ENCODE data around the gene PSMD13. TPM values are rescaled to one million over a fixed set of nuclear protein-coding genes. Genes with fewer than 3 reads are reported as not detected.

PSMD13 gene
- total and polyA plus RNA-seq, 4 donors: 48.8 to 56.7 (median 52.8) TPM

DNA sequence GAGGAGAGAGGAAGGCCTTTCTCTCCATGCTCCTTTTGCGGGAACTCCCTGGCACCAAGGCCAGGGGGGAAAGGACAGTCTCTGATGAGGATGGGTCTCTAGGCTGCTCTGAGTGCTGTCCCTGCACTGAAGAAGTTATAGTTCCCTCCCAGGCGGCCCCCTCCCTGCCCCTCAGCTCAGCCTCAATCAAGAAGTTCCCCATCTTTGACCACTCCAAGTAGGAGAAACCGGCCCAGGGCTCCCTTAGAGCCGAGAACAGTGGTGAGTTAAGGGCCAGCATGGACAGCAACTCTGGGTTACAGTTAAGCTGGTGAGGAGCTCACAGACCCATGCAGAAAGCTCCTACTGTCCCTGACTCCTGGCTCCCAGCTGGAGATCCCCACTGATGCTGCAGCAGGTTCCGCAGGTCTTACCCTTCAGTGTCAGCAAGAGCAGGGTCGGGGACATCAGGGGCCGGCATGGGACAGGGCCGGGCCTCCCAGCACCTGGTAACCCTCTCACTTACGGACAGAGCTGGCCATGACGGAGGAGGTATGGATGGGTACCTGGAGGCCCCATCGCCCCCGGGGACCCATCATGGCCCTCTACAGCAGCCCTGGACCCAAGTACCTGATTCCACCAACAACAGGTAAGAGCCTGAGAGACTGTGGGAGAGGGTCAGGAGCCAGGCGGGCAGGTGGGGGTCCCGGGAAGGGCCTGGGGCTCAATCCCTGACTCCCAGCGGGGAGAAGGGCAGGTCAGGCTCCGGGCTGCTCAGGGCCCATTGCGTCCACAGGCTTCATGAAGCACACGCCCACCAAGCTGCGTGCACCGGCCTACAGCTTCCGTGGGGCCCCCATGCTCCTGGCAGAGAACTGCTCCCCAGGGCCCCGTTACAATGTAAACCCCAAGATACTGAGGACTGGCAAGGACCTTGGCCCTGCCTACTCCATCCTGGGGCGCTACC is 39.7 kb upstream of the PSMD13 start:
- no peak overlapping the region for H3K27ac ChIP-seq (ENCODE audit: low read depth in 1 of 2, low read length in 2 of 2)
- H3K27me3 ChIP-seq (ENCODE audit: control insufficient read depth in 4 of 4, insufficient read depth in 4 of 4, low read length in 3 of 4): no peaks in the 10 kb centered on the region
- no peak for DNase-seq (ENCODE audit: low spot score)
- H3K9me3 ChIP-seq (ENCODE audit: control insufficient read depth in 4 of 4, low read length in 3 of 4): no peaks in the 10 kb centered on the region
- H3K4me3 ChIP-seq (ENCODE audit: low read depth in 1 of 3, low read length in 3 of 3): no peak overlapping the region
- no peak overlapping the region for H3K9ac ChIP-seq (ENCODE audit: low read depth in 1 of 2, low read length in 2 of 2)
- TF ChIP-seq RAD21 (IDR thresholded peaks at IDR 0.05) (no peak), FOXA1 (IDR thresholded peaks at IDR 0.05) (no peak), EGR1 (IDR thresholded peaks at IDR 0.05; ENCODE audit: low read depth in 2 of 2) (no peak), RXRA (IDR thresholded peaks at IDR 0.05) (no peak), SP1 (IDR thresholded peaks at IDR 0.05) (no peak), HNF4A (conservative IDR thresholded peaks at IDR 0.05) (no peak), FOXA2 (IDR thresholded peaks at IDR 0.05) (no peak), NR2F2 (IDR thresholded peaks at IDR 0.05) (no peak), GABPA (IDR thresholded peaks at IDR 0.05 in 1 of 2, conservative IDR thresholded peaks at IDR 0.05 in 1 of 2) (no peak), JUND (IDR thresholded peaks at IDR 0.05) (no peak), YY1 (IDR thresholded peaks at IDR 0.05) (no peak)
- TF ChIP-seq, protein P1, sequence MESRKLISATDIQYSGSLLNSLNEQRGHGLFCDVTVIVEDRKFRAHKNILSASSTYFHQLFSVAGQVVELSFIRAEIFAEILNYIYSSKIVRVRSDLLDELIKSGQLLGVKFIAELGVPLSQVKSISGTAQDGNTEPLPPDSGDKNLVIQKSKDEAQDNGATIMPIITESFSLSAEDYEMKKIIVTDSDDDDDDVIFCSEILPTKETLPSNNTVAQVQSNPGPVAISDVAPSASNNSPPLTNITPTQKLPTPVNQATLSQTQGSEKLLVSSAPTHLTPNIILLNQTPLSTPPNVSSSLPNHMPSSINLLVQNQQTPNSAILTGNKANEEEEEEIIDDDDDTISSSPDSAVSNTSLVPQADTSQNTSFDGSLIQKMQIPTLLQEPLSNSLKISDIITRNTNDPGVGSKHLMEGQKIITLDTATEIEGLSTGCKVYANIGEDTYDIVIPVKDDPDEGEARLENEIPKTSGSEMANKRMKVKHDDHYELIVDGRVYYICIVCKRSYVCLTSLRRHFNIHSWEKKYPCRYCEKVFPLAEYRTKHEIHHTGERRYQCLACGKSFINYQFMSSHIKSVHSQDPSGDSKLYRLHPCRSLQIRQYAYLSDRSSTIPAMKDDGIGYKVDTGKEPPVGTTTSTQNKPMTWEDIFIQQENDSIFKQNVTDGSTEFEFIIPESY (IDR thresholded peaks at IDR 0.05): no peak
- TF ChIP-seq, protein P2, sequence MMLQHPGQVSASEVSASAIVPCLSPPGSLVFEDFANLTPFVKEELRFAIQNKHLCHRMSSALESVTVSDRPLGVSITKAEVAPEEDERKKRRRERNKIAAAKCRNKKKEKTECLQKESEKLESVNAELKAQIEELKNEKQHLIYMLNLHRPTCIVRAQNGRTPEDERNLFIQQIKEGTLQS (IDR thresholded peaks at IDR 0.05): no peak
- TF ChIP-seq, protein P3, sequence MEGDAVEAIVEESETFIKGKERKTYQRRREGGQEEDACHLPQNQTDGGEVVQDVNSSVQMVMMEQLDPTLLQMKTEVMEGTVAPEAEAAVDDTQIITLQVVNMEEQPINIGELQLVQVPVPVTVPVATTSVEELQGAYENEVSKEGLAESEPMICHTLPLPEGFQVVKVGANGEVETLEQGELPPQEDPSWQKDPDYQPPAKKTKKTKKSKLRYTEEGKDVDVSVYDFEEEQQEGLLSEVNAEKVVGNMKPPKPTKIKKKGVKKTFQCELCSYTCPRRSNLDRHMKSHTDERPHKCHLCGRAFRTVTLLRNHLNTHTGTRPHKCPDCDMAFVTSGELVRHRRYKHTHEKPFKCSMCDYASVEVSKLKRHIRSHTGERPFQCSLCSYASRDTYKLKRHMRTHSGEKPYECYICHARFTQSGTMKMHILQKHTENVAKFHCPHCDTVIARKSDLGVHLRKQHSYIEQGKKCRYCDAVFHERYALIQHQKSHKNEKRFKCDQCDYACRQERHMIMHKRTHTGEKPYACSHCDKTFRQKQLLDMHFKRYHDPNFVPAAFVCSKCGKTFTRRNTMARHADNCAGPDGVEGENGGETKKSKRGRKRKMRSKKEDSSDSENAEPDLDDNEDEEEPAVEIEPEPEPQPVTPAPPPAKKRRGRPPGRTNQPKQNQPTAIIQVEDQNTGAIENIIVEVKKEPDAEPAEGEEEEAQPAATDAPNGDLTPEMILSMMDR (IDR thresholded peaks at IDR 0.05; ENCODE audit: low read depth, low read length, missing input control): no peak
- TF ChIP-seq, protein P4, sequence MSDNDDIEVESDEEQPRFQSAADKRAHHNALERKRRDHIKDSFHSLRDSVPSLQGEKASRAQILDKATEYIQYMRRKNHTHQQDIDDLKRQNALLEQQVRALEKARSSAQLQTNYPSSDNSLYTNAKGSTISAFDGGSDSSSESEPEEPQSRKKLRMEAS (IDR thresholded peaks at IDR 0.05): no peak
- TF ChIP-seq, protein P5, sequence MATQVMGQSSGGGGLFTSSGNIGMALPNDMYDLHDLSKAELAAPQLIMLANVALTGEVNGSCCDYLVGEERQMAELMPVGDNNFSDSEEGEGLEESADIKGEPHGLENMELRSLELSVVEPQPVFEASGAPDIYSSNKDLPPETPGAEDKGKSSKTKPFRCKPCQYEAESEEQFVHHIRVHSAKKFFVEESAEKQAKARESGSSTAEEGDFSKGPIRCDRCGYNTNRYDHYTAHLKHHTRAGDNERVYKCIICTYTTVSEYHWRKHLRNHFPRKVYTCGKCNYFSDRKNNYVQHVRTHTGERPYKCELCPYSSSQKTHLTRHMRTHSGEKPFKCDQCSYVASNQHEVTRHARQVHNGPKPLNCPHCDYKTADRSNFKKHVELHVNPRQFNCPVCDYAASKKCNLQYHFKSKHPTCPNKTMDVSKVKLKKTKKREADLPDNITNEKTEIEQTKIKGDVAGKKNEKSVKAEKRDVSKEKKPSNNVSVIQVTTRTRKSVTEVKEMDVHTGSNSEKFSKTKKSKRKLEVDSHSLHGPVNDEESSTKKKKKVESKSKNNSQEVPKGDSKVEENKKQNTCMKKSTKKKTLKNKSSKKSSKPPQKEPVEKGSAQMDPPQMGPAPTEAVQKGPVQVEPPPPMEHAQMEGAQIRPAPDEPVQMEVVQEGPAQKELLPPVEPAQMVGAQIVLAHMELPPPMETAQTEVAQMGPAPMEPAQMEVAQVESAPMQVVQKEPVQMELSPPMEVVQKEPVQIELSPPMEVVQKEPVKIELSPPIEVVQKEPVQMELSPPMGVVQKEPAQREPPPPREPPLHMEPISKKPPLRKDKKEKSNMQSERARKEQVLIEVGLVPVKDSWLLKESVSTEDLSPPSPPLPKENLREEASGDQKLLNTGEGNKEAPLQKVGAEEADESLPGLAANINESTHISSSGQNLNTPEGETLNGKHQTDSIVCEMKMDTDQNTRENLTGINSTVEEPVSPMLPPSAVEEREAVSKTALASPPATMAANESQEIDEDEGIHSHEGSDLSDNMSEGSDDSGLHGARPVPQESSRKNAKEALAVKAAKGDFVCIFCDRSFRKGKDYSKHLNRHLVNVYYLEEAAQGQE (IDR thresholded peaks at IDR 0.05): no peak
- no peaks in the 10 kb centered on the region for H3K4me1 ChIP-seq (ENCODE audit: control insufficient read depth in 4 of 4, insufficient read depth in 4 of 4, low read length in 3 of 4)
- peaks cover 0 to 4% (median under 1%) of the 10 kb centered on the region in 4 donors for H3K36me3 ChIP-seq (ENCODE audit: control insufficient read depth in 4 of 4, insufficient read depth in 3 of 4, low read depth in 1 of 4, low read length in 3 of 4)
- 87% methylated on average over 23 of the region's 23 CpGs for WGBS

Measured in liver (tissue), 9 donors.